CD14-positive monocyte (primary cell): ENCODE results near the gene MRPL48. TPM values are rescaled to one million over a fixed set of nuclear protein-coding genes. Genes with fewer than 3 reads are reported as not detected.

Source experiments
- DNase-seq, 3 donors: peaks; one replicate each; pipeline ENCODE4 v3.0.0-alpha.2; 2011 to 2022
- H2AFZ ChIP-seq: 2 replicates; pipeline ENCODE4 v1.6.0; 2012; ENCODE audit warnings: mild to moderate bottlenecking, low read depth, low read length, inconsistent platforms; ENCODE audit not compliant: insufficient read depth, poor library complexity, severe bottlenecking
- H3K27ac ChIP-seq, 2 donors: 1 replicate in 1 of 2; 2 replicates in 1 of 2; pipeline ENCODE4 v1.5.1; 2012 to 2013; ENCODE audit warnings: low read length in 2 of 2, control low read depth in 1 of 2, inconsistent platforms in 1 of 2, low read depth in 1 of 2, mild to moderate bottlenecking in 1 of 2
- H3K27me3 ChIP-seq, 2 donors: one replicate each; pipeline versions ENCODE4 v1.6.0 to v1.6.1; 2011 to 2013; ENCODE audit warnings: low read length in 2 of 2; ENCODE audit not compliant: control insufficient read depth in 2 of 2, insufficient read depth in 2 of 2
- H3K36me3 ChIP-seq, 2 donors: replicated peaks in 1 of 2; 1 replicate in 1 of 2; 2 replicates in 1 of 2; pipeline versions ENCODE4 v1.5.1 to v1.6.1; 2012 to 2013; ENCODE audit warnings: low read length in 2 of 2, control low read depth in 1 of 2, inconsistent platforms in 1 of 2, mild to moderate bottlenecking in 1 of 2; ENCODE audit not compliant: insufficient read depth in 2 of 2, control insufficient read depth in 1 of 2
- H3K4me1 ChIP-seq, 2 donors: 1 replicate in 1 of 2; 2 replicates in 1 of 2; pipeline versions ENCODE4 v1.5.1 to v1.6.1; 2012 to 2013; ENCODE audit warnings: low read length in 2 of 2, control low read depth in 1 of 2, inconsistent platforms in 1 of 2, mild to moderate bottlenecking in 1 of 2, moderate library complexity in 1 of 2; ENCODE audit not compliant: insufficient read depth in 2 of 2, control insufficient read depth in 1 of 2
- H3K4me2 ChIP-seq: replicated peaks from 2 replicates; pipeline ENCODE3; 2012; ENCODE audit warnings: low read length, moderate library complexity, mild to moderate bottlenecking; ENCODE audit not compliant: poor library complexity, severe bottlenecking; ENCODE audit errors: extremely low read depth
- H3K4me3 ChIP-seq, 3 experiments: fragments of 200-600 bp in 1 of 3; sonication (generic) in 1 of 3; replicated peaks in 1 of 3; 1 replicate in 2 of 3; 2 replicates in 1 of 3; pipeline ENCODE4 v1.5.1; 2011 to 2013; ENCODE audit warnings: low read length in 3 of 3, mild to moderate bottlenecking in 3 of 3, control low read depth in 2 of 3, low read depth in 2 of 3, inconsistent platforms in 1 of 3, moderate library complexity in 1 of 3
- H3K79me2 ChIP-seq: 2 replicates; pipeline ENCODE4 v1.6.0; 2012; ENCODE audit warnings: mild to moderate bottlenecking, control low read depth, inconsistent platforms, low read length, moderate library complexity; ENCODE audit not compliant: insufficient read depth
- H3K9ac ChIP-seq: 2 replicates; pipeline ENCODE4 v1.6.0; 2017; ENCODE audit warnings: low read length, mild to moderate bottlenecking; ENCODE audit not compliant: insufficient read depth, poor library complexity, severe bottlenecking
- H3K9me3 ChIP-seq, 2 donors: replicated peaks in 1 of 2; 1 replicate in 1 of 2; 2 replicates in 1 of 2; pipeline versions ENCODE4 v1.5.1 to v1.6.1; 2012 to 2013; ENCODE audit warnings: low read length in 2 of 2, control low read depth in 1 of 2; ENCODE audit not compliant: control insufficient read depth in 1 of 2, insufficient read depth in 1 of 2
- H4K20me1 ChIP-seq: 2 replicates; pipeline ENCODE4 v1.6.0; 2012; ENCODE audit warnings: mild to moderate bottlenecking, low read length, control low read depth, moderate library complexity; ENCODE audit not compliant: insufficient read depth
- H3K27ac Mint-ChIP-seq, 7 donors: one replicate each; pipeline ENCODE4 v1.8.0; 2020; ENCODE audit warnings: mild to moderate bottlenecking in 7 of 7, mixed read lengths in 7 of 7, moderate library complexity in 6 of 7, inconsistent platforms in 2 of 7
- H3K27me3 Mint-ChIP-seq, 3 donors: one replicate each; pipeline ENCODE4 v1.8.0; 2021 to 2022; ENCODE audit warnings: low read depth in 3 of 3, mild to moderate bottlenecking in 3 of 3, mixed read lengths in 3 of 3, moderate library complexity in 3 of 3, inconsistent platforms in 1 of 3
- H3K36me3 Mint-ChIP-seq, 2 donors: one replicate each; pipeline ENCODE4 v1.8.0; 2020; ENCODE audit warnings: mixed read lengths in 2 of 2, inconsistent platforms in 1 of 2, mild to moderate bottlenecking in 1 of 2
- H3K4me1 Mint-ChIP-seq: one replicate; pipeline ENCODE4 v1.8.0; 2020; ENCODE audit warnings: mild to moderate bottlenecking, mixed read lengths
- H3K4me3 Mint-ChIP-seq, 2 donors: one replicate each; pipeline ENCODE4 v1.8.0; 2020; ENCODE audit warnings: mild to moderate bottlenecking in 2 of 2, mixed read lengths in 2 of 2, moderate library complexity in 1 of 2
- H3K9me3 Mint-ChIP-seq, 7 donors: one replicate each; pipeline ENCODE4 v1.8.0; 2020 to 2022; ENCODE audit warnings: mixed read lengths in 7 of 7, mild to moderate bottlenecking in 6 of 7, moderate library complexity in 6 of 7, inconsistent platforms in 2 of 7
- WGBS: methylation state at CpG from one replicate; pipeline ENCODE4 v1.1.5; 2013; ENCODE audit warnings: missing lambda C conversion rate; ENCODE audit not compliant: insufficient coverage; 5-methylcytosine and 5-hydroxymethylcytosine counted together
- intact Hi-C, 2 donors: fragments of 100-400 bp; cut with micrococcal nuclease; formaldehyde crosslinking; loops; one replicate each; pipeline versions ENCODE4 v1.15.0 to v1.15.1; 2023
- polyA plus RNA-seq, 3 donors: library from polyadenylated mRNA; depleted of rRNA in 1 of 3; unstranded in 2 of 3; stranded (reverse) in 1 of 3; fragments of 300-500 nt in 2 of 3; fragments of >200 nt in 1 of 3; fragmentation: Illumina TruSeq in 2 of 3; gene quantifications; 1 replicate in 2 of 3; 2 replicates in 1 of 3; pipeline ENCODE4 v1.2.3, GENCODE V29; 2012 to 2021
- TF ChIP-seq, protein P1 (sequence below): fragments of 200-600 bp; IDR thresholded peaks from one replicate; pipeline ENCODE4 v1.8.0; 2022; ENCODE audit warnings: antibody characterized with exemption, mild to moderate bottlenecking

Gene MRPL48
- polyA plus RNA-seq, 3 donors, result 17.8 to 43.1 (median 42.9) TPM

DNA sequence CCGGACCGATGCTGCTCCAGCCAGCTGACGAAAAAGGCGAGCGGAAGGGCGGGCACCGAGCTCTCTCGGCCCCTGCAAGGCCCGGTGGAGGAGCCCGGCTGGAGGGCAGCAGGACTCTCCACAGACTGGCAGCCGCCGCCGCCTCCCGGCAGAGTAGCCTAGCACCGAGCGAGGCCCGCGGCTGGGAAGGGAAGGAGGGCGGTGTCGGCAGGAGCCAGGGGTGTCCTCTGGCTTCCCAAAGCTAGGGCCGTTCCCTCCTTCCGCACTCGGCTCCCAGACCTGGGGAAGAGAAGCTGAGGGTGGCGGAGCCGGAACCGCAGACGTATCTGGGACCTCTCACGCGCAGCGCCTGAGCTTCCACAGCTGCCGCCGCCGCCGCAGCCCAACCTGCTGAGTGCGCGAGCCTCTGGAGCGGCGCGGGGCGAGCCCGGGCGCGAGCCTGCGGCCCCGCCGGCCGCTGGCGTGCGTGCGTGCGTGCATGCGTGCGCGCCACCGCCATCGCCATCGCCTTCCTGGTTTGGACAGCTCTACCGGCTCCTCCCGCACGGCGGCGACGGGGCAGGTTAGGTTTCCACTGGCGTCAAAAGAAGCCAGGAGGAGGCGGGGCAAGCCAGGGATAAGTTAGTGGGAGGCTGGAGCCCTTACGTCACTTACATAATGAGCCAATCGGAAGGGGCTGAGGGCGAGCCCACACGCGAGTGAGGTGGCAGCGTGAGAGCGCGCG lies 26.8 kb upstream of the MRPL48 start, which contains the start of gene RAB6A:
Gene RAB6A (minus strand): TSS at position 396 of the 724 bp plus-strand sequence. CDS start 439 bp downstream, outside the sequence.
- H3K27ac ChIP-seq, result peak within 1 kb of the TSS; percentile 85 to 89
- peak within 1 kb of the TSS; percentile 90 for H3K9ac ChIP-seq
- Mint-ChIP-seq H3K27me3 (peaks cover 0 to 7% (median 3%) of the 10 kb centered on the region in 3 donors), H3K36me3 (peaks cover 0 to 3% of the 10 kb centered on the region in 2 donors), H3K27ac (peak within 1 kb of the TSS; percentile 76 to 92 (median 89)), H3K4me3 (peak within 1 kb of the TSS; percentile 96 to 98), H3K9me3 (peaks cover 0 to 4% (median 0%) of the 10 kb centered on the region in 7 donors), H3K4me1 (peaks cover 30% of the 10 kb centered on the region)
- under 1% methylated on average over 74 of the region's 74 CpGs for WGBS
- peaks cover 0 to 3% of the 10 kb centered on the region in 2 donors for H3K9me3 ChIP-seq
- TF ChIP-seq, protein P1, sequence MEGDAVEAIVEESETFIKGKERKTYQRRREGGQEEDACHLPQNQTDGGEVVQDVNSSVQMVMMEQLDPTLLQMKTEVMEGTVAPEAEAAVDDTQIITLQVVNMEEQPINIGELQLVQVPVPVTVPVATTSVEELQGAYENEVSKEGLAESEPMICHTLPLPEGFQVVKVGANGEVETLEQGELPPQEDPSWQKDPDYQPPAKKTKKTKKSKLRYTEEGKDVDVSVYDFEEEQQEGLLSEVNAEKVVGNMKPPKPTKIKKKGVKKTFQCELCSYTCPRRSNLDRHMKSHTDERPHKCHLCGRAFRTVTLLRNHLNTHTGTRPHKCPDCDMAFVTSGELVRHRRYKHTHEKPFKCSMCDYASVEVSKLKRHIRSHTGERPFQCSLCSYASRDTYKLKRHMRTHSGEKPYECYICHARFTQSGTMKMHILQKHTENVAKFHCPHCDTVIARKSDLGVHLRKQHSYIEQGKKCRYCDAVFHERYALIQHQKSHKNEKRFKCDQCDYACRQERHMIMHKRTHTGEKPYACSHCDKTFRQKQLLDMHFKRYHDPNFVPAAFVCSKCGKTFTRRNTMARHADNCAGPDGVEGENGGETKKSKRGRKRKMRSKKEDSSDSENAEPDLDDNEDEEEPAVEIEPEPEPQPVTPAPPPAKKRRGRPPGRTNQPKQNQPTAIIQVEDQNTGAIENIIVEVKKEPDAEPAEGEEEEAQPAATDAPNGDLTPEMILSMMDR, result no peak
- H3K36me3 ChIP-seq, result no peaks in the 10 kb centered on the region
- intact Hi-C loops, result loop anchor here (1.0 kb wide), 1 partner anchor 18 kb away; no protein-coding TSS in a partner anchor
- H2AFZ ChIP-seq, result peak within 1 kb of the TSS; percentile 90
- peaks cover 23 to 43% of the 10 kb centered on the region in 2 donors for H3K4me1 ChIP-seq
- H3K27me3 ChIP-seq, result no peaks in the 10 kb centered on the region
- peak within 1 kb of the TSS; percentile 97 for H3K4me2 ChIP-seq
- DNase-seq, result peak; percentile 100
- H4K20me1 ChIP-seq, result peaks cover 40% of the 10 kb centered on the region
- peaks cover 45% of the 10 kb centered on the region for H3K79me2 ChIP-seq
- H3K4me3 ChIP-seq, result peak within 1 kb of the TSS; percentile 72 to 93 (median 82)

DNA sequence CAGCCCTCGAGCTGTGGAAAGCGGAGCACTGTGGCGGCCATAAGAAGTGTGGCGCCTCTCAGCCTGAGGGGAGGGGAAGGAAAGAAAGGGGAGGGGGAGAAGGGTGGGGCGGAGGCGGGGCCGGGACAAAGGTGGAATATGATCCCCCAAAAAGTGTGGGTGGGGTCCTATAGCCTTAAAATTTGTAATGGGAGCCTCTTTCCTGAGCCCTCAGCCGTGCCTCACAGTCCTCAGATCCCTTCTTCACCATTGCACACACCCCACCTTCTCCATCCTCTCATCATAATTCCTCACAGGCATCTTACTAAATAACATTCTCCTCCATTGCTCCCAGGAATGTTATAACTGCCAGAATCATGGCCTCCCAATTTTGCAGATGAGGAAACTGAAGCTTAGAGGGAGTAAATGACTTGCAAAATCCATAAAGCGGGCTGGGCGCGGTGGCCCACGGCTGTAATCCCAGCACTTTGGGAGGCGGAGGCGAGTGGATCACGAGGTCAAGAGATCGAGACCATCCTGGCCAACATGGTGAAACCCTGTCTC lies 26.2 kb upstream of the MRPL48 start:
- peak in 1 of 3 donors; percentile 4 for DNase-seq
- 38% methylated on average over 7 of the region's 16 CpGs for WGBS
- TF ChIP-seq, protein P1, result no peak
- H3K27ac Mint-ChIP-seq, result peak overlapping the region; percentile 70 to 91 (median 85)
- no peaks in the 10 kb centered on the region for H3K36me3 Mint-ChIP-seq
- peaks cover 34% of the 10 kb centered on the region for H4K20me1 ChIP-seq
- H3K36me3 ChIP-seq, result no peaks in the 10 kb centered on the region
- H3K27me3 Mint-ChIP-seq, result peaks cover 0 to 10% (median 0%) of the 10 kb centered on the region in 3 donors
- H3K4me1 ChIP-seq, result peaks cover 23 to 36% of the 10 kb centered on the region in 2 donors
- H2AFZ ChIP-seq, result peak overlapping the region; percentile 84
- H3K9ac ChIP-seq, result peak overlapping the region; percentile 48
- H3K4me1 Mint-ChIP-seq, result peaks cover 28% of the 10 kb centered on the region
- H3K27ac ChIP-seq, result peak overlapping the region; percentile 76 to 85
- H3K79me2 ChIP-seq, result peaks cover 39% of the 10 kb centered on the region
- peaks cover 0 to 2% (median 0%) of the 10 kb centered on the region in 7 donors for H3K9me3 Mint-ChIP-seq
- H3K9me3 ChIP-seq, result no peaks in the 10 kb centered on the region
- peak overlapping the region; percentile 78 to 98 for H3K4me3 Mint-ChIP-seq
- peak overlapping the region; percentile 83 for H3K4me2 ChIP-seq
- peak overlapping the region; percentile 34 to 93 (median 42) for H3K4me3 ChIP-seq
- intact Hi-C loops, result loop anchor here (1.0 kb wide), 1 partner anchor 18 kb away; no protein-coding TSS in a partner anchor
- no peaks in the 10 kb centered on the region for H3K27me3 ChIP-seq
